Bone marrow (tissue), 2 donors: Measurements from ENCODE around the gene TMEM131.

Experiments used
- DNase-seq, 2 donors: peaks; one replicate each; lab custom pipeline; 2025; lab: John Stamatoyannopoulos, UW

The TMEM131 gene

DNA sequence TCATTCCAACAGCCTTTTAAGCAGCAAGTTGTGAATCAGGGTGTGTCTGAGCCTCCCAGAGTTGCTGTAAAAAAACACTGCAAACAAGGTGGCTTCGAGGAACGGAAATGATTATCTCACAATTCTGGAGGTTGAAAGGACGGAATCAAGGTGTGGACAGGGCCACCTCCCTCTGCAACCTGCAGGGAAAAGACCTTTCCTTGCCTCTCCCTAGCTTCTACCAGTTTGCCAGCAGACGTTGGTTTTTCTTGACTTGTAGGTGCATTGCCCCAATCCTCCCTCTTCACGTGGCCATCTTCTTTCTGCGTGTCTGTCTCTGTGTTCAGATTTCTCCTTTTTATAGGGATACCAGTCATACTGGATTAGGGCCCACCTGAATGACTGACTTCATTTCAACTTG is 24.8 kb upstream of the TMEM131 start:
- DNase-seq, result no peak

DNA sequence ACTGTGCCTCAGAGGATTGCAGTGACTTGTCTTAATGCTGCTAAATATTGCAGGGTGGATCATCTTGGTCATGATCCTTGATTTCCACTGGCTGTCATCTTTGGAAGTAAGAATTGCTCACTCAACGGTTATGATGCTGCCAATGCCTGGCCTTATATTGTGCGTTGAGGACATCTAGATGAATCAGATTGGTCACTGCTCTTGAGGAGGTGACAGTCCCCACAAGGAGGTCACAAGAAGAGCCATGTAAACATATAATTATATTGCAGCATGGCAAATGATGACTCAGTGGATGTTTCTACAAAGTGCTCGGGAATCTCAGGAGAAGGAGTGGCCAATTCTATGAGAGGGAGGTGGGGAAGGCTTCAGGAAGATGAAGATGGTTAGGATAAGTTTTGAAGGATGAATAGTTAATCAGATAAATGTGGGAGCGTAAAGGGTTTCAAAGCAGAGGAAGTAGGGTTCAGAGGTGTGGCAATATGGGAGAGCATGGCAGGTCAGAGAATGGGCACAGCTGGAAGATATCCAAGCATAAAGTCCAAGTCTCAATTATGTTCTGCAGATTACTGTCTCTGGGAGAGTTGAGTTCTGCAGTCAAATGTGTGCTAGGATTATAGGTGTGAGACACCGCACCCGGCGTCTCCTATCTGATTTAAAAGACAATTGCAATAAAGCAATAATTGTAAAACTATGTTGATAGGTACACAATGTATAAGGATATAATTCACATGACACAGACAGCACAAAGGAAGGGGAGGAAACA is 21.3 kb upstream of the TMEM131 start:
- no peak for DNase-seq

DNA sequence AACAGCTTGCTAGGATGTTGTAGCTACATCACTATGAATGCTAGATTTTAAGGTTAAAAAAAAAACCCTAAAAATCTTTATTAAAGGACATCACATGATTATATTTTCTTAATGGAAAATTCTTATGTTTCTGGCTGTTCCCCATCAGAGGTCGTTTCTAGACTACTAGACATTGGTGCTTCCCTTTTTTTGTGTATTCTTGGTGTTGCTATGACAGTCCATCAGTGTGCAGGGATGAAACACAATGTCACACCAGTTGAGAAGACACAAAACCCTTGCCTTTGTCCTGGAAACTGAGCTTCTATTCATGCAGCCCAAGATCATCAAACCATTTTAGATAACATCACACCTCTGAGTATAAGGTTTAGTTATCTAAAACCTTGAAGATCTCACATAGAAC is 19.9 kb upstream of the TMEM131 start:
- no peak for DNase-seq

DNA sequence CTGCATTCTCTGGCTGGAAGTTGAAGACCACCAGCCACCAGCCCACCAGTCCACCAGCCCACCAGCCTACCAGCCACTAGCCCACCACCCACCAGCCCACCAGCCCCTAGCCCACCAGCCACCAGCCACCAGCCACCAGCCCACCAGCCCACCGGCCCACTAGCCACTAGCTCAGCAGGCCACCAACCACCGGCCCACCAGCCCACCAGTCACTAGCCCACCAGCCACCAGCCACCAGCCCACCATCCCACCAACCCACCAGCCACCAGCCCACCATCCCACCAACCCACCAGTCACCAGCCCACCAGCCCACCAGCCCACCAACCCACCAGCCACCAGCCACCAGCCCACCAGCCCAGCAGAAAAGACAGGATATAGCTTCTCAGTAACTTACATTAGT is 18.6 kb upstream of the TMEM131 start:
- DNase-seq, result no peak

DNA sequence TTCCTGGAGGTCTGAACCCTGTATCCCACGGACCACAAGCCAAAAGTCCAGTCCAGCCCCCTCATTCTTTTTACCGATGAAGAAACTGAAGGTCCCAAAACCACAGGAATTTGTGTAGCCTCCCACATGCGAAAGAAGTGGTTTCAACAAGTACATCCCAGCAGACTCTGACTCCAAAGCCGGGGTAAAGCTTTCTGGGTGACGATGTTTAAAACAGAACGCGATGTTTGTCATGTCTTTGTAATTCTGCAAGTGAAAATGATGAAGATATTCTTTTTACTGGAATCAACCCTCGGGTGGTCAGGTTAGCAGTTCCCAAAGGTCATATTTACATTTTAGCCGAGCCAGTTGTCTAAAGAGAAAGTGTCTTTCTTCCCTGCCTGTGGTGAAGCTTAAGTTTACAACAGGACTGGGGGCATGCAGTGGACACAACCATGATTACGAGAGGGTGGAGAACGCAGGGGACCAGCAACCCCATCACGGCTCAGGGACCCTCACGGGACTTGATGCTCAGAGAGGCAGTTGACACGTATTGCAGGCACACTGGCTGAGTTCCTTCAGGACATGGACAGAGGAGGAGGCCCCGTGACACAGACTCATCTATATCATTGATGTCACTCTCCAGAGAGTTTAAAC is 17.8 kb upstream of the TMEM131 start:
- DNase-seq, result no peak

DNA sequence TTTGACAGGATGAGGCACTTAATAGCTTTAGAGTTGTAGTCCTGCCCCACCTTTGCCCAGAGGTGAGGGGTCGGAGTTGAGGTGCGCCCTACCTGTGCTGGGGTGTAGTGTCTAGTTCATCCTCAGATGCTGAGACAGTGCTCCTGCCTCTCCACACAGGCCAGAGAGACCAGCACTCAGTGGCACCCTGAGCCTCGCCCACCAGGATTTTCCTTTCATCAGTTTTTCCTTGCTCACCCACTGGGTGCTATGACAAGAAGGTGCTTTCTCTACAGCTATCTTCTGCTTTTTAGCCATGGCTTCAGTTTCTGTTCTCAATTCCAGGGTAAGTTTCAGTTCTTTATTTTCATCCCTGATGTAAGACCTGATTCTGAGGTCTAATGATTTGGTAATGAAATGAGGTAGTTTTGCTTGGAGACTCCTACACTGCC is 16.8 kb upstream of the TMEM131 start:
- no peak for DNase-seq

DNA sequence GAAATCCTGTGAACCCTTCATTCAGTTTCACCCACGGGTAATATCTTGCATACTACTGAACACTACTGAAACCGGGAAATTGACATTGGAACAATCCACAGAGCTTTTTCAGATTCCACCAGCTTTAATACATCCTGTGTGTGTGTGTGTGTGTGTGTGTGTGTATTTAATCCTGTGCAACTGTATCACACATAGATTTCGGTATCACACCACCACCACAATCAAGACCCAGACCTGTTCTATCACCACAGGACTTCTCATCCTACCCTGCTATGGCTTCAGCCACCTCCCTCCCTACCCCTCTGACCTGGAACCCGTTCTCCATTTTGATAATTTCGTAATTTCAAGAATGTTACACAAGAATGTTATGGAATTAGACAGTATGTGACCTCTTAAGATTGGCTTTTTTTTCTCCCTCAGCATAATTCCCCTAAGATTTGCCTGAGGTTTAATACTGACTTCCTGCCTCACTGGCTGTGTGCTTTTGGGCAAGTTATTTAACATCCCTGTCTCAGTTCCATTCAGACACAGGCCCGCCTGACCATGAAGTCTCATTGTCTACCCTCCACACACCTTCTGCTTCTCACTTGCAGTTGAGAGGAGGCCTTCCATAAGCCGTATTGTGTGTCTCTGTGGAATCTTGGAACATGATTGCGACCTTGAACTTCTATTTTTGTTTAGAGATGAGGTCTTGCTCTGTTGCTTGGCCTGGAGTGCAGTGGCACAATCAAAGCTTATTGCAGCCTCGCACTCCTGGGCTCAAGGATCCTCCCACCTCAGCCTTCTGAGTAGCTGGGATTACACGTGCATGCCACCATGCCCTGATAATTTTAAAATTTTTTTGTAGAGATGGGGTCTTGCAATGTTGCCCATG is 14.4 kb upstream of the TMEM131 start:
- DNase-seq, result no peak

DNA sequence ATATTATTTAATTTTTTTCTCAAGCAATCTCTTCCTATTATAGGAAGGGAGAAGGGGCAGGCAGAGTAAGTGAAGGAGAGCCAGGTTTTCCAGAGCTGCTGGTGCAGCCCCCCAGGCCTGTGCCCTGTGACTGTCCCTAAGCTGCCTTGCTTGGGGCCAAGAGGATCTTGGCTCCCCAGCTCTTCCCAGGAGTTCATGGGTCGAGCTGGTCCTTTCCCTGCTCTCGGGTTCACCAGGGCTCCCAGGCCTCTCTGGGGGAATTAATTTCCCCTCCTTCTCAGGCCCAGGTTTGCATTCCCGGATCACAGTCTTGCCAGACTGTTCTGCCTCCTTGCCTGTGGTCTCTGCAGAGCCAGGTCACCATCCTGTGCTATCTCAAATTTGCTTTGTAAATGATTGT is 12.7 kb upstream of the TMEM131 start:
- no peak for DNase-seq

DNA sequence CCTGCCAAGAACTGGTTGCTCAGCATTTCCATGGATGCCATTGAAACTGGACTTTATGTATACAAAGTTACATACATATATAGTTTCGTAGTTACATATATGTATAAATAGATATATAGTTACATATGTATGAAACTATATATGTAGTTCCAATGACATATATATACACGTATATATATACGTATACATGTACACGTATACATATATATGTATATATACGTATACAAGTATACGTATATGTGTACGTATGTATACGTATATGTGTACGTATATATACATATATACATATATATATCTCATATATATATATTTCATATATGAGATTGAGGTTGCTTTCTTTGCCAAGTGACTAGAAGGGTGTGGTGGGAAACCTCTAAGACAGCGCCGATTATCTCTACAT is 10.6 kb upstream of the TMEM131 start:
- no peak for DNase-seq

DNA sequence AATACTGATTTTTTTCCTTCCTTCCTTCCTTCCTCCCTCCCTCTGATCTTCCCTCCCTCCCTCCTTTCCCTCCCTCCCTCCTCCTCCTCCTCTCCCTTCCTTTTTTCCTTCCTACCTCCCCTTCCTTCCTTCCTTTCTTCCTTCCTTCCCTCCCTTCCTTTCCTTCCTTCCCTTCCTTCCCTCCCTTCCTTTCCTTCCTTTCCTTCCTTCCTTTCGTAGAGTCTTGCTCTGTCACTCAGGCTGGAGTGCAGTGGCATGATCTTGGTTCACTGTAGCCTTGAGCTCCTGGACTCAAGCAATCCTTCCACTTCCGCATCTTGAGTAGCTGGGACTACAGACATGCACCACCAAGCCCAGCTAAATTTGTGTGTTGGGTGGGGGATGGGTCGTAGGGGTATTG is 8.9 kb upstream of the TMEM131 start:
- DNase-seq, result no peak

DNA sequence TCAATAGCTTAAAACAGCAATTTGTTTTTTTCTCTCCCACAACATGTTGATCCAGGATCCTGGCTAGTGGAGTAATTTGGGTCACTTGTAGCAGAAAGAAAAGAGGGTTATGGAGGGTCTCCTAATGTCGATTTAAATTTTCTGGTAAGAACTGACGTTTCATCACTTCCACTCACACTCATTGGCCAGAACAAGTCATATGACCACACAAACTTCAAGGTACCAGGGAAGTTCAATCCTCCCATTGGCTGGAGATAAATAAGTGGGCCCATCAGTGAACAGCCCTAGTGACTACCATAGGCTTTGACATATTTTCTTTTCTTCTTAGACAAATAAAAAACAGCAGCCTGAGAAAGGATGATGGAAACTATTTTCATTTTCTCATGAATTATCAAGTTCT is 8.3 kb upstream of the TMEM131 start:
- DNase-seq, result no peak

DNA sequence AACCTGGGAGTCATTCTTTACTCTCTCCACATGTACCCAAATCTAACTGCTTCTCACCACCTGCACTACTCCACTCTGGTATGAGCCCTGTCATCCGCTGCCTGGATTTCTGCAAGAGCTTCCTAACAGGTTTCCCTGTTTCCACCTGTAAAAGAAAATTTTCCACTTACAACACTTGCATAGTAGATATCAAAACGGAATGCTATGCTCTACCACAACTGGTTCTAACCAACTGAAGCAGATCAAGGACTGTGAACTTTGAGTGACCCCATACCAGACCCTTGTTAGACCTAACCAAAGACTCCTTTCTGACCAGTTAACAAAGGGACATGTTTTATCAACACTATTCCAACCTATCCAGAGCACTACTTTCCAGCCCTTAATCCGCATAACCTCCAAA is 3.8 kb upstream of the TMEM131 start:
- DNase-seq, result no peak

DNA sequence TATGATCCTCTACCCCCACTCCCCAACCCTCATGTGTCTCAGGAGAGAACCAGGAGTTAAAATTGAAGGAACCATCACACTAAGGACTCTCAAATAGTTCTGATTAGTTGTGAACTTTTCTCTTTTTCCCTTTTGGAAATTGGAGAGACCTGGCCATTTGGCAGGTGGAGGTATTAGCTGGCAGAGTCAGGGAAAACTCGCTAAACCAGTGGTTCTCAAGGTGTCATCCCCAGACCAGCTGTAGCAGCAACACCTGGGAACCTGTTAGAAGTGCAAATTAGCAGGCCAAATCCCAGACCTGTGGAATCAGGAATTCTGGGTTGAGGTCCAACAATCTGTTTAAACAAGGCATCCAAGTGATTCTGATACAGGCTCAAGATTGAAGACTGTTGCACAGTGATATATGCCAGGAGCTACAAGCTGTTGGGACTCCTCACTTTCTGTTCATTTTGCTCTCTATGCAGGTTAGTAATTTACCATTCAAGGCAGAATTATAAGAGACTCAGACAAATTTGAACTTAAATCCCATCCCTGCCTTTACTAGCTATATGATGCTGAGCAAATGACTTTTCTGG is 2.8 kb upstream of the TMEM131 start:
- DNase-seq, result no peak

DNA sequence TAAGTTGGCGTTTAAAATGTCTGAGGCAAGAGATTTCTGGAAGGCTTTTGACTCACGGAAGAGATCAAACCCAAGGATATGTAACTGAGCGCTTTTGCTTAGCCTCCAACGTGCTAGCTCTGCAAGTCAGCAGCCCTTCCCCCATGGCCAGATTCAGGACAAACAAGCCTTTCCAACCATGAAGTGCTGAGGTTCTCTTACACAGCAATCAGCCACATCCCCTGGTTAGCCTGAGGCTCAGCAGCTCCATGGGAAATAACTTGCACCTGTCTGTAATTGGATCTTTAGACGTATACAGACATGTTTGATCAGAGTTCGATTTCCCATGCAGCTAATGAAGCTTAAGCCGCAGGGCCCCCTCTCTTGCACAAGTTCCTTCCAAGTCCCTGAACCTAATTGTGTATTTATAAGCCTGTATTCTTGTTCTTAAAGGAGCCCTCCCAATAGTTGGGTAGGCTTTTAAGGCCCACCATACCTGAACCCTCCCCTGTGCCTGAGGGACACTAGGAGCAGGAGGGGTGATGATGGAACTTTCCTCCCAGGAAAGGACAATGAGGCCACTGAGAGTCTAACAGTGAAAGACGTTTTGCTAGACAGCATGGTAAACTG is 2.1 kb upstream of the TMEM131 start:
- DNase-seq, result no peak

DNA sequence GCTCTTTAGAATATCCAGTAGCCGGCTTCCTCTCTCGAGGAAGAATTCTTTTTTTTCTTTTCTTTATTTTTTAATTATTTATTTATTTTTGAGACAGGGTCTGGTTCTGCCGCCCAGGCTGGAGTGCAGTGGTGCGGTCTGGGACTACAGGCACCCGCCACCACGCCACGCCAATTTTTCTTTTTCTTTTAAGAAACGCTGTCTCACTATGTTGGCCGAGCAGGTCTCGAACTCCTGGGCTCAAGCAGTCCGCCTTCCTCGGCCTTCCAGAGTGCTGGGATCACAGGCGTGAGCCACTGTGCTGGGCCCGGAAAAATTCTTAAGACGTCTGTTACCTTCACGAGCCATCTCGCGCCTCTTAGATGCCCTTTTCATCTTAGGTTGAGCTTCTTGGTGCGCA is 931 bp upstream of the TMEM131 start:
- no peak for DNase-seq

DNA sequence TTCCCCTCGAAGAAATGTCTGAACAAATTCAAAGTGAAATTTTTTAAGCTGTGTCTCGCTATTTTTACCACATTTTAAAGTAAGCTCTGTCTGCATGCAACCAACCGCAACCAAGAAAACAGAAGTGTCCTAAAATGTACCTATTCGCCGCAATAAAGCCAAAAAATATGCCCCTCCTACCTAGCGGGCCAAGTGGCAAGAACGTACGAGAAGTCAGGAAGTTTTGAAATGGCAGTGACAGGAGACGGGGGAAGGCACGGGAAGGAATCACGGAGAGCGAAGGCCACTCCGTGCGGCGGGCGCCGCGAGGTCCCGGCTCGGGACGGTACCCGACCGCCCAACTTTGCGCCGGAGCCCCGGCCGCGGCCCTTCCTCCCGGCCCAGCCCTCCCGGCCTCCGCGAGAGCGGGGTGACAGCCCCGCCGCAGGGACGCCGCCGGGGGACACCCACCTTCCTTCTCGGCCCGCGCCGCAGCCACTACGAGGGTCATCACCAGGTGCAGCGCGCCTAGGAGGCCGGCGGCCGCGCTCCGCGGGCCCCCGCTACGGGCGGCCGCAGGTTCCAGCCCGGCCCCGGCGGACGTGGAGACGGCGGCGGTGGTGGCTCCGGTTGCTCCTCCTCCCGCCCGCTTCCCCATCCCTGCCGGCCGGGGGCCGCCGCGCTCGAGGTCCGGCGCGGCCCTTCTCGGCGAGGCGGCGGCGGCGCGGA is 568 bp downstream of the TMEM131 start:
- peak; percentile 19 to 63 for DNase-seq

DNA sequence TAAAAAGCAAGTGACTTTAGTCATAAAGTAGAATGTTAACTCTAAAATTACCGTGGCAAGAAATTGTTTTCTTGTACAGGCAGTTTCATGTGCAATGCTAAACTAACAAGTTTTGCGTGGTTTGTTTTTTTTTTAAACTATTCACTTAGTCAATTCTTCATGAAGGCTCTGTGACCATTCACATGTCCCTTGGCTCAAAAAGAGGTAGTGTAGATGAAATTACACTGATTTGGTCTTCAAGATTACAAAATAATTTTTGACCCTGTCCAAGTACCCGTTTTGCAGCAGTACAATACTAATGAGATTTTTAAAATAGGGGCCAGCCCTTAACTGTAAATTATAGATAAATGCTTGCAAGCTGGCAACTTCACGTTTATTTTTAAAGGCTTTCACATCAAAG is 1.3 kb downstream of the TMEM131 start:
- DNase-seq, result no peak

DNA sequence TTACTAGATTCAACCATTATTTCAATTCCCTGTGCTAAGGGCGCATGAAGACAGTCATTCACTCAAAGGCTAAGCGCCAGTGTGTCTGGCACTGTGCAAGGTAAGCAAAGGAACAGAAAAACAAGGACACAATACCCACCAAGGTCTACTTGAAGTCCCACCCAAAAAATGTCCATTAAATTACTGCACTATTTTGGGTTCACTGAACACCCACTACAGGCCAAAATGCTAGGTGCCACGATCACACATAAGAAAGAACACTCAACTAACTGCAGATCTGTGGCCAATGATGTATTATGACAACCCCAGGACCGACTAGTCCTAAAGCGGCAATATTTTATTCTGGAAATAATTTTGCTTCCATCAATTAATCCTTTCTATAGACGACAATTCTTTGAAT is 1.8 kb downstream of the TMEM131 start:
- DNase-seq, result no peak

DNA sequence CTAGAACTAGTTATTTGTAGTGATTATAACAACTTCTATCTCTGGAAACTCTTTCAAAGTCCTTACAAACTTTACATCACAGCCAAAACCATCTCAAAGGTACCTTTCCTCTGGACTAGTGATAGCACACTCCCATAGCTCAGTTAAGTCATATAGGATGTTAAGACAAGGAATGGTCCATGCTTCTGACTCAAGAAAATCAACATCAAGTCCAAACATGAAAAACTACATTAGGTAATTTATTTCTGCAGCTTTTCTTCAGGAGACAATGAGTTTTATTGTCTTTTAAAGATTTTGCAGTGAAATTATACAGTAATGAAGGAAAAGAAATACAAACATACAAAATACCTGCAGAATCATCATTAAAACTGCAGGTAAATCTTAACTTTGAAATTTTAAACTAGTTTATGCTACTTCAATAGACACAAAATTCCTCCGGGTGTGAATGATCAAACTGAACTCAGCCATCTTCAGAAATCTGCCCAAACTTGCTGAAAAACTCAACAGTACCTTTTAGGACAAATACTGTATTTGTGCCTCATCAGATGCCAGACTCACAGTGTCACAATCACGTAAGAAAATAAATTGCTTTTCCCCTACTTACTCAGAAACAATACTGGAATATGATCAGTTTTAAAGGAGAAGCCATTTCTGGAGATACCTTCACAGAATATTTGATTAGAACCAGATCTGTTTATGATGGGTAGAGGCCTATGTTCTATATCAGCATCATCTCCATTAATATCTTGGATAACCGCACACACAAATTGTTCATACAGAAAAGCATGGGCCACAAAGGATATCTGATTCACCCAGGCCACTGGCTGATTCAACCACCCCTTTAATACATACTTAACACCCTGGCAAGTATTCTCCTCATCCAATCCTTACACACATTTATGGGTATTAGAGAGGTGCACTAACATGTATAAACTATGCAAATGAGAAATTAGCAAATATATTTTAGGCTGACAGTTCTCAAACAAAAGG is 2.6 kb downstream of the TMEM131 start:
- no peak for DNase-seq
